SK-MEL-5 (cell line): ENCODE data around the gene NRDE2. TPM values are rescaled to one million over a fixed set of nuclear protein-coding genes. Genes with fewer than 3 reads are reported as not detected.
"Not testable (repeated sequence)": the region's sequence is repeated elsewhere in the genome, so short reads cannot be mapped to it uniquely, and the experiment has no call there.

Experiments
- DNase-seq: peaks from one replicate; pipeline ENCODE4 v3.0.0-alpha.2; 2016; ENCODE audit warnings: low read depth, low spot score
- in situ Hi-C: cut with HindIII; loops from 2 replicates; pipeline ENCODE4 v1.10.0; 2016; ENCODE audit warnings: low sequenced_read_pairs, high pct_unique_total_duplicates, low pct_unique_long_range_greater_than_20kb
- total RNA-seq: library from RNA; depleted of rRNA; stranded (reverse); fragments of >200 nt; shearing (Covaris generic); gene quantifications from 2 replicates; pipeline ENCODE4 v1.2.3, GENCODE V29; 2014

NRDE2 gene
- total RNA-seq, 1 experiment from 2014 or later = 11.0 TPM

GRCh38 chr14:90345239-90345557 is 13.5 kb upstream of the NRDE2 start:
- DNase-seq = no peak
- in situ Hi-C loops = no loop called here

GRCh38 chr14:90344331-90345238 is 12.8 kb upstream of the NRDE2 start:
- in situ Hi-C loops = no loop called here

GRCh38 chr14:90342327-90342726 is 10.6 kb upstream of the NRDE2 start:
- in situ Hi-C loops = no loop called here
- no peak for DNase-seq

More at GRCh38 chr14:90344331-90345238, 12.8 kb upstream of the NRDE2 start:
- no peak for DNase-seq

- in situ Hi-C loops = no loop called here
- DNase-seq = no peak
Observed at GRCh38 chr14:90341784-90342183, 10.0 kb upstream of the NRDE2 start.

- DNase-seq, in situ Hi-C loops: not testable (repeated sequence)
Observed at GRCh38 chr14:90341232-90341631, 9.5 kb upstream of the NRDE2 start.

GRCh38 chr14:90336985-90337384 is 5.2 kb upstream of the NRDE2 start:
- in situ Hi-C loops = no loop called here

GRCh38 chr14:90336401-90336800 is 4.7 kb upstream of the NRDE2 start:
- in situ Hi-C loops = no loop called here
- DNase-seq = no peak

More at GRCh38 chr14:90336985-90337384, 5.2 kb upstream of the NRDE2 start:
- DNase-seq = no peak

- DNase-seq = no peak
- in situ Hi-C loops = no loop called here
Observed at GRCh38 chr14:90332271-90332584, 487 bp upstream of the NRDE2 start.

GRCh38 chr14:90330203-90331196 is 1.2 kb downstream of the NRDE2 start:
- in situ Hi-C loops = no loop called here
- no peak for DNase-seq

GRCh38 chr14:90321891-90322290 is 9.8 kb downstream of the NRDE2 start:
- no peak for DNase-seq
- in situ Hi-C loops = no loop called here

- in situ Hi-C loops = no loop called here
- DNase-seq = no peak
Observed at GRCh38 chr14:90319634-90320541, 11.9 kb downstream of the NRDE2 start.

GRCh38 chr14:90319173-90319572 is 12.6 kb downstream of the NRDE2 start:
- in situ Hi-C loops = no loop called here
- no peak for DNase-seq

- no peak for DNase-seq
- in situ Hi-C loops = no loop called here
Observed at GRCh38 chr14:90318016-90318415, 13.7 kb downstream of the NRDE2 start.

- DNase-seq = no peak
- in situ Hi-C loops = no loop called here
Observed at GRCh38 chr14:90317286-90317685, 14.5 kb downstream of the NRDE2 start.

- no peak for DNase-seq
- in situ Hi-C loops = no loop called here
Observed at GRCh38 chr14:90308561-90308960, 23.2 kb downstream of the NRDE2 start.

GRCh38 chr14:90305176-90305601 is 26.6 kb downstream of the NRDE2 start:
- DNase-seq = no peak
- in situ Hi-C loops = no loop called here

- in situ Hi-C loops = no loop called here
- DNase-seq = no peak
Observed at GRCh38 chr14:90304502-90304901, 27.2 kb downstream of the NRDE2 start.

GRCh38 chr14:90303473-90303872 is 28.3 kb downstream of the NRDE2 start:
- DNase-seq = no peak
- in situ Hi-C loops = no loop called here
